Panc1 (cell line): ENCODE measurements around the gene DPEP3. TPM values are rescaled to one million over a fixed set of nuclear protein-coding genes. Genes with fewer than 3 reads are reported as not detected.
"Not testable (repeated sequence)": the region's sequence is repeated elsewhere in the genome, so short reads cannot be mapped to it uniquely, and the experiment has no call there.

Experiments used
- ATAC-seq: fragments of 200-7000 bp; cut with Tn5 transposase; 2 replicates; pipeline ENCODE4 v1.9.1; 2020; ENCODE audit warnings: mild to moderate bottlenecking, moderate library complexity
- BruUV-seq: library from RNA; stranded (reverse); fragments of 400-500 nt; replicated peaks from 2 replicates; lab custom pipeline; 2021; lab: Mats Ljungman, UMichigan
- CTCF ChIA-PET: fragments of 300-600 bp; sonication (Branson Sonifier 250); formaldehyde crosslinking; loops from one replicate; lab custom pipeline; 2022; ENCODE audit warnings: antibody characterized with exemption; lab: Charles Lee
- POLR2A ChIA-PET: fragments of 300-600 bp; sonication (Branson Sonifier 250); formaldehyde crosslinking; loops from one replicate; lab custom pipeline; 2022; ENCODE audit warnings: antibody characterized with exemption; lab: Charles Lee
- DNase-seq: peaks from one replicate; pipeline ENCODE4 v3.0.0-alpha.2; 2010; ENCODE audit warnings: low read depth, low spot score
- H3K27ac ChIP-seq: 2 replicates; pipeline ENCODE4 v1.5.1; 2011; ENCODE audit warnings: mild to moderate bottlenecking, low read length, inconsistent platforms
- H3K27me3 ChIP-seq: fragments of 200-500 bp; sonication (Bioruptor generic); 2 replicates; pipeline ENCODE4 v1.6.0; 2014; ENCODE audit warnings: low read length, inconsistent platforms; ENCODE audit not compliant: control insufficient read depth, insufficient read depth
- H3K36me3 ChIP-seq: fragments of 200-500 bp; sonication (Bioruptor generic); 2 replicates; pipeline ENCODE4 v1.5.1; 2014; ENCODE audit warnings: inconsistent platforms, mild to moderate bottlenecking, low read length, moderate library complexity; ENCODE audit not compliant: control insufficient read depth, insufficient read depth
- H3K4me1 ChIP-seq: 2 replicates; pipeline ENCODE4 v1.5.1; 2011; ENCODE audit warnings: inconsistent platforms, mild to moderate bottlenecking, low read length, moderate library complexity; ENCODE audit not compliant: control insufficient read depth, insufficient read depth
- H3K4me3 ChIP-seq, 2 experiments: 2 replicates each; pipeline ENCODE4 v1.5.1; 2011 to 2012; ENCODE audit warnings: low read depth in 2 of 2, low read length in 2 of 2, mild to moderate bottlenecking in 2 of 2, inconsistent platforms in 1 of 2, moderate library complexity in 1 of 2
- H3K9me3 ChIP-seq: fragments of 200-500 bp; sonication (Bioruptor generic); 2 replicates; pipeline ENCODE4 v1.5.1; 2014; ENCODE audit warnings: low read depth, mild to moderate bottlenecking, inconsistent platforms, low read length, moderate library complexity; ENCODE audit not compliant: control insufficient read depth, insufficient read depth
- POLR2AphosphoS5 ChIP-seq: IDR thresholded peaks from 2 replicates; pipeline ENCODE4 v1.6.1; 2012; ENCODE audit warnings: mild to moderate bottlenecking, low read depth, low read length, moderate library complexity
- SIN3A ChIP-seq: IDR thresholded peaks from 2 replicates; pipeline ENCODE4 v1.6.1; 2012; ENCODE audit warnings: low read depth, mild to moderate bottlenecking, low read length, moderate library complexity, borderline replicate concordance; ENCODE audit not compliant: insufficient read depth
- TCF7L2 ChIP-seq: IDR thresholded peaks from 2 replicates; pipeline ENCODE4 v1.6.1; 2011; ENCODE audit warnings: mild to moderate bottlenecking, low read depth, low read length, inconsistent platforms
- in situ Hi-C: cut with HindIII; loops from 2 replicates; pipeline ENCODE4 v1.10.0; 2016; ENCODE audit warnings: low sequenced_read_pairs, low pct_unique_long_range_greater_than_20kb
- intact Hi-C: fragments of 100-400 bp; cut with micrococcal nuclease; formaldehyde crosslinking; loops from one replicate; pipeline ENCODE4 v1.10.0; 2022; ENCODE audit not compliant: unreplicated experiment
- total RNA-seq: library from RNA; stranded (reverse); gene quantifications from one replicate; pipeline ENCODE4 v1.2.1, GENCODE V29; 2021; ENCODE audit not compliant: unreplicated experiment
- TF ChIP-seq, protein P1 (sequence below): fragments of 450-650 bp; IDR thresholded peaks from 2 replicates; pipeline ENCODE4 v1.5.1; 2017; ENCODE audit warnings: mild to moderate bottlenecking
- TF ChIP-seq, protein P2 (sequence below), 2 experiments: IDR thresholded peaks; 2 replicates each; pipeline ENCODE4 v1.6.1; 2011 to 2012; ENCODE audit warnings: low read depth in 2 of 2, control low read depth in 1 of 2, low read length in 1 of 2, mild to moderate bottlenecking in 1 of 2, moderate library complexity in 1 of 2; ENCODE audit not compliant: insufficient read depth in 1 of 2

DPEP3 gene
- total RNA-seq, 1 experiment from 2014 or later = not detected

DNA sequence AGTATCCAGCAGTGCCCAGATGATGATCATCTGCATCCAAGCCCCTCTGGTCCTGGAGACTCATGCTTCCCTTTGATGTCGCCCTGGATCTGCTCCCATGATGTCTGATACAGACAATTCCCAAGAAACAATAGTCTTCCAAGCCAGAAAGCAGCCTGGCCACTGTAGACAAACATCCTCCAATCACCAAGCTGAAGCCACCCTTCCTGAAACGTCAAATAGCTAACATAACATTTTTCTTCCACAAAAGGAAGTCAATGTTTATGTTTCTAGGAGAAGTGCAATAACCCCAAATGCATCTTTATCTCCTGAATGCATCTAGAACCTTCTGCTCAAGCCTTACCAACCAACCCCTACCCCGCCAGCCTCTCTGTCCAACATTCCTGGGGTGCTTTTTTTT lies 20.2 kb upstream of the DPEP3 start:
- ChIA-PET CTCF (interaction anchor here (0.7 kb wide), 1 partner anchor 117 kb away, joined by 7 read pairs; no protein-coding TSS in a partner anchor), POLR2A (no interaction called here)
- in situ Hi-C loops = no loop called here
- BruUV-seq = no TSS peak
- TF ChIP-seq, protein P1, sequence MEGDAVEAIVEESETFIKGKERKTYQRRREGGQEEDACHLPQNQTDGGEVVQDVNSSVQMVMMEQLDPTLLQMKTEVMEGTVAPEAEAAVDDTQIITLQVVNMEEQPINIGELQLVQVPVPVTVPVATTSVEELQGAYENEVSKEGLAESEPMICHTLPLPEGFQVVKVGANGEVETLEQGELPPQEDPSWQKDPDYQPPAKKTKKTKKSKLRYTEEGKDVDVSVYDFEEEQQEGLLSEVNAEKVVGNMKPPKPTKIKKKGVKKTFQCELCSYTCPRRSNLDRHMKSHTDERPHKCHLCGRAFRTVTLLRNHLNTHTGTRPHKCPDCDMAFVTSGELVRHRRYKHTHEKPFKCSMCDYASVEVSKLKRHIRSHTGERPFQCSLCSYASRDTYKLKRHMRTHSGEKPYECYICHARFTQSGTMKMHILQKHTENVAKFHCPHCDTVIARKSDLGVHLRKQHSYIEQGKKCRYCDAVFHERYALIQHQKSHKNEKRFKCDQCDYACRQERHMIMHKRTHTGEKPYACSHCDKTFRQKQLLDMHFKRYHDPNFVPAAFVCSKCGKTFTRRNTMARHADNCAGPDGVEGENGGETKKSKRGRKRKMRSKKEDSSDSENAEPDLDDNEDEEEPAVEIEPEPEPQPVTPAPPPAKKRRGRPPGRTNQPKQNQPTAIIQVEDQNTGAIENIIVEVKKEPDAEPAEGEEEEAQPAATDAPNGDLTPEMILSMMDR = no peak
- TF ChIP-seq POLR2AphosphoS5 (no peak), TCF7L2 (no peak)
- no peak for DNase-seq
- Histone ChIP-seq H3K36me3 (no peaks in the 10 kb centered on the region), H3K4me1 (no peaks in the 10 kb centered on the region), H3K9me3 (no peaks in the 10 kb centered on the region), H3K27ac (no peak overlapping the region), H3K27me3 (no peaks in the 10 kb centered on the region), H3K4me3 (no peak overlapping the region)
- intact Hi-C loops = no loop called here
- no peak for ATAC-seq

DNA sequence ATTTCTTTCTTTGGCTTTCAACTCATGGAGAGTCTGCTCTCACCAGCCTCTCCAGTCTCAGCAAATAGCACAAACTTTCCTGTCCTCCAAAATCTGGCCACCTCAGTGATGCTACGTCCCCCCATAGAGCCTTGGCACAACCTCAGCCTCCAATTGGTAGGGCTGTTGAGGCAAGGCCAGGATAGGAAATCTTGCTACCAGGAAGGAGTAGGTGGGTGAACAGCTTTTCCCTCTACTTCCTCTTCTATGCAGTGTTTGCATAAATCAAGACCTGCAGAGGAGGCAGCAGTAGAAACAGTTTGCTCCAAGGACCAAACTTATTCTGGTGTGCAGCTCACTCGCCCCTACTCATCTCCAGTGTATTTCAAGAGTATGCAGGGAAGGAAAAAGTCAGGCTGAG lies 19.7 kb upstream of the DPEP3 start:
- H3K4me1 ChIP-seq = no peaks in the 10 kb centered on the region
- no peak for TF ChIP-seq SIN3A
- TF ChIP-seq, protein P1 = no peak
- TF ChIP-seq, protein P2, sequence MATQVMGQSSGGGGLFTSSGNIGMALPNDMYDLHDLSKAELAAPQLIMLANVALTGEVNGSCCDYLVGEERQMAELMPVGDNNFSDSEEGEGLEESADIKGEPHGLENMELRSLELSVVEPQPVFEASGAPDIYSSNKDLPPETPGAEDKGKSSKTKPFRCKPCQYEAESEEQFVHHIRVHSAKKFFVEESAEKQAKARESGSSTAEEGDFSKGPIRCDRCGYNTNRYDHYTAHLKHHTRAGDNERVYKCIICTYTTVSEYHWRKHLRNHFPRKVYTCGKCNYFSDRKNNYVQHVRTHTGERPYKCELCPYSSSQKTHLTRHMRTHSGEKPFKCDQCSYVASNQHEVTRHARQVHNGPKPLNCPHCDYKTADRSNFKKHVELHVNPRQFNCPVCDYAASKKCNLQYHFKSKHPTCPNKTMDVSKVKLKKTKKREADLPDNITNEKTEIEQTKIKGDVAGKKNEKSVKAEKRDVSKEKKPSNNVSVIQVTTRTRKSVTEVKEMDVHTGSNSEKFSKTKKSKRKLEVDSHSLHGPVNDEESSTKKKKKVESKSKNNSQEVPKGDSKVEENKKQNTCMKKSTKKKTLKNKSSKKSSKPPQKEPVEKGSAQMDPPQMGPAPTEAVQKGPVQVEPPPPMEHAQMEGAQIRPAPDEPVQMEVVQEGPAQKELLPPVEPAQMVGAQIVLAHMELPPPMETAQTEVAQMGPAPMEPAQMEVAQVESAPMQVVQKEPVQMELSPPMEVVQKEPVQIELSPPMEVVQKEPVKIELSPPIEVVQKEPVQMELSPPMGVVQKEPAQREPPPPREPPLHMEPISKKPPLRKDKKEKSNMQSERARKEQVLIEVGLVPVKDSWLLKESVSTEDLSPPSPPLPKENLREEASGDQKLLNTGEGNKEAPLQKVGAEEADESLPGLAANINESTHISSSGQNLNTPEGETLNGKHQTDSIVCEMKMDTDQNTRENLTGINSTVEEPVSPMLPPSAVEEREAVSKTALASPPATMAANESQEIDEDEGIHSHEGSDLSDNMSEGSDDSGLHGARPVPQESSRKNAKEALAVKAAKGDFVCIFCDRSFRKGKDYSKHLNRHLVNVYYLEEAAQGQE (IDR thresholded peaks at IDR 0.05; ENCODE audit: insufficient read depth in 1 of 2, low read depth in 2 of 2, low read length in 1 of 2) = no peak
- TF ChIP-seq TCF7L2 = no peak
- no peak for TF ChIP-seq POLR2AphosphoS5
- CTCF ChIA-PET = interaction anchor here (0.7 kb wide), 1 partner anchor 117 kb away, joined by 7 read pairs; no protein-coding TSS in a partner anchor
- POLR2A ChIA-PET = no interaction called here
- intact Hi-C loops (no loop called here), in situ Hi-C loops (no loop called here)
- H3K9me3 ChIP-seq = no peaks in the 10 kb centered on the region
- H3K27me3 ChIP-seq = no peaks in the 10 kb centered on the region
- no peak overlapping the region for H3K27ac ChIP-seq
- ATAC-seq = no peak
- no TSS peak for BruUV-seq
- DNase-seq = no peak
- no peak overlapping the region for H3K4me3 ChIP-seq
- no peaks in the 10 kb centered on the region for H3K36me3 ChIP-seq

DNA sequence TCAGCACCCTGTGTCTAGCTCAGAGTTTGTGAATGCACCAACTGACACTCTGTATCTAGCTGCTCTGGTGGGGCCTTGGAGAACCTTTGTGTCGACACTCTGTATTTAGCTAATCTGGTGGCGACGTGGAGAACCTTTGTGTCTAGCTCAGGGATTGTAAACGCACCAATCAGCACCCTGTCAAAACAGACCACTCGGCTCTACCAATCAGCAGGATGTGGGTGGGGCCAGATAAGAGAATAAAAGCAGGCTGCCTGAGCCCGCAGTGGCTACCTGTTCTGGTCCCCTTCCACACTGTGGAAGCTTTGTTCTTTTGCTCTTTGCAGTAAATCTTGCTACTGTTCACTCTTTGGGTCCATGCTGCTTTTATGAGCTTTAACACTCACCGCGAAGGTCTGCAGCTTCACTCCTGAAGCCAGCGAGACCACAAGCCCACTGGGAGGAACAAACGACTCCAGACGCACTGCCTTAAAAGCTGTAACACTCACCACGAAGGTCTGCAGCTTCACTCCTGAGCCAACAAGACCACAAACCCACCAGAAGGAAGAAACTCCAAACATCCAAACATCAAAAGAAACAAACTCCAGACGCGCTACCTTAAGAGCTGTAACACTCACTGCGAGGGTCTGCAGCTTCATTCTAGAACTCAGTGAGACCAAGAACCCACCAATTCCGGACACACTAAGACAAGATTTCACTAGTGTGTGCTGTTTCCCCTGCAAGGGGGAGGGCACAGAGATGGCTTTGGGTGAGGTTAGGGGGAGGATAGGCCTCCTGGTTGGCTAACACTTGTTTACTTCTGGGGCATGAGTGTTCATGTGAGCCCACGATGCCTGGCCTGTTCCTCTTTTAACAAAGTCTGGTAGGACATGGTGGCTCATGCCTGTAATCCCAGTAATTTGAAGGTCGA lies 18.7 kb upstream of the DPEP3 start, which contains the start of gene DPEP2:
Gene DPEP2, minus strand, starts transcription at position 706 of the 910 bp plus-strand sequence. CDS start 6,272 bp downstream, outside the sequence.
- in situ Hi-C loops, intact Hi-C loops, DNase-seq, H3K27me3 ChIP-seq, ATAC-seq, H3K4me3 ChIP-seq, H3K9me3 ChIP-seq, POLR2A ChIA-PET, CTCF ChIA-PET, H3K4me1 ChIP-seq, H3K36me3 ChIP-seq, H3K27ac ChIP-seq, BruUV-seq: not testable (repeated sequence)

DNA sequence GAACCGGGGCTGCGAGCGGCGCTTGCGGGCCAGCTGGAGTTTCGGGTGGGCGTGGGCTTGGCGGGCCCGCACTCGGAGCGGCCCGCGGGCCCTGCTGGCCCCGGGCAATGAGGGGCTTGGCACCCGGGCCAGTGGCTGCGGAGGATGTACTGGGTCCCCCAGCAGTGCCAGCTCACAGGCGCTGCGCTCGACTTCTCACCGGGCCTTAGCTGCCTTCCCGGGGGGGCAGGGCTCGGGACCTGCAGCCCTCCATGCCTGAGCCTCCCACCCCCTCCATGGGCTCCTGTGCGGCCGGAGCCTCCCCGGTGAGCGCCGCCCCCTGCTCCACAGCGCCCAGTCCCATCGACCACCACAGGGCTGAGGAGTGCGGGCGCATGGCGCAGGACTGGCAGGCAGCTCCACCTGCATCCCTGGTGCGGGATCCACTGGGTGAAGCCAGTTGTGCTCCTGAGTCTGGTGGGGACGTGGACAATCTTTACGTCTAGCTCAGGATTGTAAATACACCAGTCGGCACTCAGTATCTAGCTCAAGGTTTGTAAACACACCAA lies 18.0 kb upstream of the DPEP3 start:
- H3K9me3 ChIP-seq, BruUV-seq, H3K36me3 ChIP-seq, POLR2A ChIA-PET, intact Hi-C loops, H3K27ac ChIP-seq, DNase-seq, H3K27me3 ChIP-seq, ATAC-seq, H3K4me3 ChIP-seq, H3K4me1 ChIP-seq, in situ Hi-C loops: not testable (repeated sequence)
- CTCF ChIA-PET = interaction anchor here (0.5 to 0.6 kb wide), 2 partner anchors 21 to 39 kb away, joined by 3 read pairs; no protein-coding TSS in a partner anchor
